HG03175 (cell line): Measurements from ENCODE around the gene CPNE4.

Experiments
- ATAC-seq: cut with Tn5 transposase; IDR thresholded peaks from one replicate; pipeline ENCODE4 v1.9.1; 2021; ENCODE audit warnings: mild to moderate bottlenecking, moderate library complexity; ENCODE audit not compliant: unreplicated experiment

The CPNE4 gene

DNA sequence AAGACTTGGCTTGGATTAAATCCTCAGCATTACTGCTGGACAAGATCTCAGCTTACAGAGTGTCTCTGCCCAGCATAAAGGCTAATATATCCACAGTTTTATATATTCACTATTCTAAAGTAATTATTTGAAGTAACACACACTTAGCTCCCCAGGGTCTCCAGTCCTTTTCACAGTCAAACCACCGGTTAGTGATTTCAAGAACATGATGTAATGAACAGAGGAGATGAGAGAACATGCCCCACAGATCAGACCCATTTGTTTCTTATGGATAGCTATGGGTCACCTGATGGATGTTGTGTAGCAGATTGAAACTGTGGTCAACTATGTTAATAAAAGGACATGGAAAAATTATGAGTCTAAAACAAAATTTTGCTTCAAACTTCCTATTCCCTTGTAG is 487.2 kb downstream of the CPNE4 start:
- no peak for ATAC-seq

DNA sequence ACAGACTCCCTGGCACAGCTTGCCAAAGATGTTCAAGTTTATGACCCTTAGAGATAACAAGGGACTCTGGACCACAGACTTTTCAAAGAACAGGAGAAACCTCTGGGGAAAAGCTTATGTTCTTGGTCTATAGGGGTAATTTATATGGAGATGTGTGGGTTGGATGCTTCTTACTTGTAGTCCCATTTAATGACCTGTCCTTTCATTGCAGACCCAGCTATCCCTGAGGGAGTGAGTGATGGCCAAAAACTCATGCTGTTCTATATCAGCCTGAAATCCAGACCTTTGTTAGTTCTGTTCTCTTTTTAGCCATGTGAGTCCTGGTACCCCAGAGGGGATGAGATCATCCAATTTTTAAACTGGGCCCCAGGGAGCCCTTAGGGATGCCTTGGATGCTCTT is 488.4 kb downstream of the CPNE4 start:
- no peak for ATAC-seq

DNA sequence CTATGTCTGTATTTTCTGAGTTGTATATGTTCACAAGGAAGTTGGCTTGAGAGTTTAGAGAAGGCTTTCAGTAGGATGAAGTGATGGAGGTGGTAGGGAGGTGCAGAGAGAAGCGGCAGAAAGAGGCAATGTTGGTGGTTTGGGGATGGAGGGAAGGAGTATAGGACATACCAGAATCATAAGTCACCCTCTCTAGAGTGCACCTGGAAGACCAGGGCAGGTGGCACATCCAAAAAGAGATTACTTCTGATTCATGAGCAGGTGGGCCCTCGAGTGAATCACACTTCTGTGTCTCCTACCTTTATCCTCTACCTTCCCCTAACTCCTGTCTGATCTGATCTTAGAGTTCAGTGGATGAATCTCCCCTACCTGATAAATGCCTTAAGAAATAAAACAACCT is 490.3 kb downstream of the CPNE4 start:
- ATAC-seq, result no peak

DNA sequence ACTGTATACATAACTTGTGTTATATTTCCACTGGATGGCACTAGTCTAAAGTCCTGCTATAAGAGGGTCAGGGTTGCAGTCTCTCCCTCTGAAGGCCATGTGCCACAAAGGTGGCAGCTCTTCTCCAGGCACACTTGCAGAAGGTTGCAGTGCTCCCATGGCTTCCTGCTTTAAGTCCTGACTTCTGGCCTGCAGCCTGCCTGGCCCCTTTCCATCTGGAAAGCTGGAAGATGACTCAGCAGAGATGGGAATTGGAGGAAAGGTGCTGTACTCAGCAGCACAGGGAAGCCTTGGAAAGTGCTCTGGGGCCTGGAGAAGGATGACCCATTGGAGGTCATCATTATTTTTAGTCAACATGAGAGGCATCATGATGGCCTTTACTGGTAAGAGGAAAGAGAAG is 491.1 kb downstream of the CPNE4 start:
- no peak for ATAC-seq

DNA sequence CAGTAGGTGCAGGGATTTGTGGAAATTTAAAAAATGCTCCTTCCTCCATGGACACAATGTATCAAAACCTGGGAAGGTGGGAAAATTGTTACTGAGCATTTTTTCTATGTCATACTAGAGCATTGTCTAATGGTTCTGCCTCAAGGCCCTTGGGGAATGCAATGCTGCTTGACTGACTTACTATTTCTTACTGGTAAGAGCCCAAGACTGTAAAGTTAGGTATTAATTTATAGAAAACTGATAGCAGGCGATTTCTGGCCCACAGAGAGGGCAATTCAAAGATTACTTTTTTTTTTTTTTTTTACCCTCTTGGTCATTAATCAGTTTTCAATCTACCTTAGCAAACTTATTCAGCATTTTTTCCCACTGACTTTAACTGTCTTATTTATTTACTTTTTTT is 493.5 kb downstream of the CPNE4 start:
- no peak for ATAC-seq

DNA sequence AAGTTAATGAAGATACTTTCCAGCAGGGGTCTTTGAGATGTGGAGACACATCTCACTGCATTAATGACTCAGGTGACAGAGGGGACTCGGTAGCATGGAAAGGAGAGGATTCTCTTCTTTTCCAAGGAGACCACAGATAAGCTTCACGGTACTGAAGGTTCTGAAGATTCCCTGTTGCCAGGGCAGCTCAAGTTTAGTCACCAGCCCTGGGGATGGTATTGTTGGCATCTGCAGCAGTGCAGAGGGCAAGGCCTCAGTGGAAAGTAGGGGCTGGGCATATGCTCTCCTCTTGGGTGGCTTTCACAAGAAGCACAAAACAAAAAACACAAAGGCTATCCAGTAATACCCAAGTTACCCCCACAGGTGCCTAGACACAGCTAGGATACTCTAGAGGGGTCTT is 494.0 kb downstream of the CPNE4 start:
- no peak for ATAC-seq

DNA sequence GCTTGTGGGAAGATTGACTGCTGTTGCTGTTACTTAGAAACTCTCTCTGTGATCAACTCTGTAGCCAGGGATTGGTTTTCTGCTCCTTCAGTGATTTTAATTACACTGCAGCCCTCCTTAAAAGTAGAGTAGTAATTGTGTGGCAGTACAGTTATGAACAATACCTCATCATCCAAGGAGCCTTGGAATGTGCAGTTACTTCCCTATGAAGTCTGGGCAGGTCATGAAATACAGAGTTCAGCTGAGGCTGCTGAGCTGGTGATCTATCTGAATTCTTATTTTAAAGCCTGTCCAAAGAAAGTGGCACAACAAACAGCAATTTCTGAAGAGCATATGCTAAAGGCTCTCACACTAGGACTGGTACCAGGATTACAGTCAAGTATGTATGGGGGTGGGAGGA is 494.7 kb downstream of the CPNE4 start:
- ATAC-seq, result no peak

DNA sequence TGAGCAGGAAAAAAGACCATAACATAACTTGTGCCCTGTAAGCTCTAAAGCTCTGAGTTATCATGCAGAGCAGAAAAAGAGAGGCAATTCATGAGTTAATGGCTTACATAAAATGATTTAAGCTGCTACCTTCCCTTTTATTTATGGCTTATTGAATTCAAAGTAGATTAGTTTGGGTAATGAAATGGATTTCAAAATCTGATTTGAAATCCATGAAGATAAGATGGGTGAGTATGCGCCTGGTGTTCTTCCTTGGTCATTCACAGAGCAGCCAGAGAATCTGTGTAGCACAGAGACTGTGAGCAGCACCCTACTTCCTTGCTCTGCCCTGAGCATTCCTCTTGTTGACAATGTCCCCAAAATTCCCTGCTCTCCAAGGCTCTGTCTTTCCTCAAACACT is 495.8 kb downstream of the CPNE4 start:
- no peak for ATAC-seq

DNA sequence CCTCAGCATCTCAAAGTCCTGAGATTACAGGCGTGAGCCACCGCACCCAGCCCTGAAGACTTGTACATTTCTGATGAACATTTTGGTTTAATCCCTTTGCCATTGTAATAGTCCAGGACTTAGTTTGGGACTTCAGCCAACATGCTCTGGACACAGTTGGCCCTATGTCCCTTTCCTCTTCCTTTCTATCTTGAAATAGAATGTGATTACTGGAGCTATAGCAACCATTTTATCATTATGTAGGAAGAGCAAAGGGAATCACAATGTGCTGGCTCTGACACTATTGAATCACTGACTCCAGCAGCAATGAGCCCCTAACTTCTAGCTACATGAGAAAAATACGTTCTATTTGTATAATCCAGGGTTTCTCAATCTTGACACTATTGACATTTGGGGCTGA is 497.3 kb downstream of the CPNE4 start:
- ATAC-seq, result no peak

DNA sequence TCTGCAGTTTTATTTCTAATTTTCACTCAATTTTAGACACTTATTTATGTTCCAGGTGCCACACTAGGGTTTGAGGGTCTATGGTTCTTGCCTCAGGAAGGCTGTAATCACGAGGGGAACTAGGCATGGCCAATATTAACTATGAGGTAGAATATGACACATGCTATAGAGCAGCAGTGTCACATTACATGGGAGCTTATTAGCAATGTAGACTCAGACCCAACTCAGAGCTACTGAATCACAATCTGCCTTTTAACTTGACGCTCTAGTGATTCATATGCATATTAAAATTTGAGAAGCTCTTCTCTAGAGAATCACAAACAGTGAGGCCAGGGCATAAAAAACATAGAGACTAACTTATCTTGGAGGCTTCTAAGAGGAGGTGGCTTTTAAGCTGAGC is 499.2 kb downstream of the CPNE4 start:
- ATAC-seq, result no peak

DNA sequence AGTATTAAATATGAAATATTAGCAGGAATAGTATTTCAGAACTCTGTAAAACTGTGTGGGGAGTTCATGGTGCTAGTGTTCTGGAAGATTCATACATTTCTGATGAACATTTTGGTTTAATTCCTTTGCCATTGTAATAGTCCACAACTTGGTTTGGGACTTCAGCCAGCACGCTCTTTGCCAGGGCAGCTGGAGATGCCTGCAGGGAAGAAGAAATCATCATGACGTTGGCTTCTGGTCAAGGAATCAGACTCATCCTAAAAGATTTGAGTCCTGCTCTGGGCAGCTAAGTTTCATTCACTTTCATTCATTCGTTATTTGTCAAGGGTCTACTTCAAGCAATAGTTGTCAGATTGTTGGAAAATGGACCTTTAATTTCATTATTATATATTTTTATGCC is 499.7 kb downstream of the CPNE4 start:
- no peak for ATAC-seq

DNA sequence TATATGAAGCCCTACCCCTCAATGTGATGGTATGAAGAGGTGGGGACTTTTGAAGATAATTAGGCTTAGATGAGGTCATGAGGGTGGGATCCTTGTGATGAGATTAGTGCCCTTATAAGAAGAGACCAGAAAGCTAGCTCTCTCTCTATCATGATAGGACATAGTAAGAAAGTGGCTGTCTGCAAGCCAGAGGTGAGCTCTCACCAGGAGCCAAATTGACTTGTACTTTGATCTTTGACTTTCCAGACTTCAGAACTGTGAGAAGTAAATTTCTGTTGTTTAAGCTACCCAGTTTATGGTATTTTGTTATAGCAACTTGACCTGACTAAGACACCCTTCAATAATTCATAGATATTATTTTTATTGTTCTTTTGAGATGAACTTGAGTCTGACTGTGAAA is 502.2 kb downstream of the CPNE4 start:
- ATAC-seq, result no peak

DNA sequence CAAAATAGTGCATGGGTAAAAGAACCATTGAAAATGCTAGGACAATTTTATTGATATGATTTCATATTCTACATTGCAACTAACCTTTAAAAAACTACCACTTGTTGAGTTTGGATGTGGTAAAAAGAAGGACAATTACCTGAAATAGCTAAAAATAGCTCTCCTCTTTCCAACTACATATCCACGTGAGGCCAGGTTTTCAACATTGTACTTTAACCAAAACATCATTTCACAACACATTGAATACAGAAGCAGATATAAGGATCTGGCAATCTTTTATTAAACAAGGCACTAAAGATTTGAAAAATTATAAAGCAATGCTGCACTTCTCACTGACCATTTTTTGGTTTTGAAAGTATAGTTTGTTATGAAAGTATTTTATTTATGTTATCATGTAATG is 504.0 kb downstream of the CPNE4 start:
- no peak for ATAC-seq

DNA sequence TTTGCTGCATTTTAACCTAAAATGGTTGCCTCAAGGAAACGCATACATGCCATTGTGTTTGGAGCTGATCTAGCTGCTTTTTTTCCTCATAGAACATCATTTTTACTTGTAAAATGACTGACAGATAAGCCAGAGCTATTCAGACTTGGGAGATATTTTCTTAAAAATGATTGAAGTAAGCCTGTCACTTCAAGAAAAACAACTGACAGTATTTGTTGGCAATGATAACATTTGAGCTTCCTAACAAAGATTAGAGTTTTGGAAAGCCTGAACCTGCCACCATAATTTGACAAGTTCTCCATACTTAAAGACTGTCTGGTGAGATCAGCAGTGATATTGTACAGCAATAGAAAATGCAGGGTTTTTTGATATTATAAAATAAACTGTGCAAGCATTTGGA is 504.4 kb downstream of the CPNE4 start:
- ATAC-seq, result no peak

DNA sequence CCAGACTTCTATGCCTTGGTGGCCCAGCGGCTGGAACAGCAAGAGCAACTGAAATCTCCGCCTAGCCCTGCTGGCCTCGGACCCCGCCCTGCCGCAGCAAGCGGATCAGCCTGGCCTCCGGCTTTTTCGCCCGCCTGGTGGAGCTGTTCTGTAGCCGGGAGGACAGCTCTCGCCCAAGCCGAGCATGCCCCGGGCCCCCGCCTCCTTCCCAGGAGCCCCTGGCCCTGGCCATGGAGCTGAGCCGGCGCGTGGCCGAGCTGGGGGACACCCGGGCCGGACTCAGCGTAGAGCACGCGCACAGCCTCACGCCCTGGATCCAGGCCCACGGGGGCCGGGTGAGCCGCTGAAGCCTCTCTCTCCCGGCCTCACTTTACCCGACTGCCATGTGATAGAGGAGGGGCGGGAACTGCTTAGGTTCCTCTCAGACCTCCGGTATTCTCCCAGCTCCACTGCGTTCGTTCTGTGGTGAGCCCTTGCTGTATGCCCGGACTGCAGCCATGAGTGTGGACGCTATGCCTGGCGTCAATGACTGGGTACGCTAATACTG is 507.9 kb downstream of the CPNE4 start:
- ATAC-seq, result no peak

DNA sequence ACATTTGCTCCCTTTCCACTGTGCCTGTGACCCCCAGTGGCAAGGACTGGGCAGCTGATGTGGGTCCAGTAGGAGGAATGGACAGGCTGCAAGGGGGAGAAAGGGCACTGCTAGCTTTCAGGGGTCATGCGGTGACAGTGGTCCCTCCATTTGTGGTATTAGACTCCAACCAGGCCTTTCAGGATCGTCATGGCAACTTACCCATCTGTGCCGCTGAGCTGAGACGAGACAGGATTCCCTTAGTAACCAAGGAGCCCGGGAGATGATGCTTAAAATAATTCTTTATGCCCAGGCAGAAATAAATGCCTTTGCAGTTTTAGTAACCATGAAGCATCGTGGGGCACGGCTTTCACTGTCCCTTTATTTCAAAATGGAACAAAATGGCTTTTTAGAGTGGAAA is 516.1 kb downstream of the CPNE4 start:
- no peak for ATAC-seq

DNA sequence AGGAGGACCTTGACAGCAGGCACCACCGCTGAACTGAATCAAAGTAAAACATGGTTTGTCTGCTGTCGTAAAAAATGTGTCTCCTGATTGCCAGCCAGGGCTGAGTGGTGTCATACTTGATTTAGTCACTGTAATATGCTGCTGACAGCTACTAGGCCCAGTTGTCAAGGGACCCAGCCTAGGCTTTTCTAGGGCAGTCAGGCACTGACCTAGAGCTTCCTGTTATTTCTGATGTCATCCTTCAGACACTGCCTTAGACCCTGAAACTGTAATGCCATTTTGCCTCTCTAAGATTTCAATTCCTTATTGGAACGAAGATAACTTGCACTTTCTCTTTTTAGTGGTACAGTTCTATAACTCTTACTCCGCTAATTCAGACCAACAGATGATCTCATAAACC is 529.4 kb downstream of the CPNE4 start:
- no peak for ATAC-seq

DNA sequence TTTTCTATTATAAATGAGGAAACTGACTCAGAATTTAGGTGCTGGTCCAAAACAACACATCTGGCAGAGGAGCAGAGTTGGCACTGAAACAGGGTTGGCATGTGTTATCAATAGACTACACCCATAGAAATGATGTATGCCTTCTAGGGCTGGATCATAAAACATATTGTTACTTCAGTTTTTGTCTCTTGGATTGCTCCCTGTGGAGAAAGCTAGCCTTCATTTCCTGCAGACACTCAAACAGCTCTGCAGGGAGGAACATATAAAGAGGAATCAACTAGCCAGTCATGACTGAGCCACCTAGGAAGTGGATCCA is 531.5 kb downstream of the CPNE4 start:
- ATAC-seq, result no peak

DNA sequence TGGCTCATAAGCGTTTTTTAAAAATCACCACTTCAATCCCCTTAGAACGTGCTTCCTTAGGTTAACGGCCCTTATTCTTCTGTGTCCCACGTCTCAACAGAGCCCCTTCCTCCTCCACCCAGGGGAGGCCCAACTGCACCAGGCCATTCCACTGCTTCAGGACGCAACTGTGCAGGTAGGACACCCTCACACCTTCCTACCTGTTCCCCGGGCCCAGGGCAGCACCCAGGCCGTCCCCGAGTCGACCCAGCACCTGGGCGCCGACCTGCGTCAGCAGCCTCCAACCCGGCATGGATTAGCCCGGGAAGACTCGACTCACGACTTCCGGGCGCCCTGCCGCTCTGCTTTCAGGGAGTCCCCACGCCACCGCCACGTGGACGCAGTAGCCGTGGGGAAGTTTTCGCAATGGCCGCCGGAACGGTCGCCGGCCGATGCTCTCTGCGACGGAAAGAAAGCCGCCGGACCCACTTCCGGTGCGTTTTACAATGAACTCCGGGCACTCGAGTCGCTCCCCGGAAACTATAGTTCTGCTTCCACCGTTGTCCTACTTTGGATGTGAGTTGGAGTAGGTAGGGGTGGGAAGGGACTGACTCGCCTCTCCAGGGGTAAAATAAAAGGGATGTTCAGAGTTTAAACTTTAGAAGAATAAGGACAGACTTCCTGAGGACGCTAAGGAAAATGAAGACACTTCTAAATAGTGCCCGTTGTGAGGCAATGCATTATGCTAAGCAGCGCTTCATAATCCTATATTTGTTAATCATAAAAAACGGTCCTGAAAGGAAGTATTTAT is 532.1 kb downstream of the CPNE4 start, which contains the start of gene MRPL3:
Gene MRPL3 (minus strand): TSS at position 442 of the 790 bp plus-strand sequence. CDS start 150 bp downstream, at position 292.
- peak; percentile 97 for ATAC-seq

DNA sequence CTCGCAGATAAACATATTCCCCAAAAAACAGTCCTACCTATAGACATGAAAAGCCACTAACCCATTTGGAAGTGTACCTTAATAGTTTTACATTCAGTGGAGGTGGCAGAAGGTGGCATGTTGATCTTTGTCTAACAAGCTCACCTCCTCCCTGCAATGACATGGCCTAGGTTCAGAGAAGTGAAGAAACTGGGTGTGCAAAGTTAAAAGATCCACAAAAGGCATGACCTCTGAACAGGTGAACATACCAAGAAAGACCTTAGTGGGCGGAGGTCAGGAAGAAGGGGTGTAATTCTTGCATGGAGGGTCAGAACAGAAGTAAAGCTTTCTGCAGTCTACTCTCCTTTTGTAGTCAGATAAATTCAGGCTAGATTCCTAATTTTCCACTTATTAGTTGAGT is 532.9 kb downstream of the CPNE4 start:
- no peak for ATAC-seq

DNA sequence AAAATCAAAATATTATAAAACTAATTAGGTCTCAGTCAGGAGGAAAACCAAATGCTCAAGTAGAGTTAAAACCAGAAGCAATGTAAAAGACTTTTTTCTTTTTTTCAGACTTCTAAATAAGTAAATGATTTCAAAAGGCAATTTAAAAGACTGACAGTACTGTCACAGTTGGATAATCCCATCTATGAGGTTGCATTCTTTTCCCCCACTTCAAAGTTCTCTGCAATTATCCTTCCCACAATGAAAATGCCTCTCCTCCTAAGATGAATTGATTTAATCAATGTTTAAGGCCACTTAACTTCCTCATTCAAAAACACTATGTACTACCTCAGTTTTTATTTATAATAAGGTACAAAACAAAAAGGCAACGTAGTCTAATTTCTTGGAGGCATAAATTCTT is 540.1 kb downstream of the CPNE4 start:
- no peak for ATAC-seq

DNA sequence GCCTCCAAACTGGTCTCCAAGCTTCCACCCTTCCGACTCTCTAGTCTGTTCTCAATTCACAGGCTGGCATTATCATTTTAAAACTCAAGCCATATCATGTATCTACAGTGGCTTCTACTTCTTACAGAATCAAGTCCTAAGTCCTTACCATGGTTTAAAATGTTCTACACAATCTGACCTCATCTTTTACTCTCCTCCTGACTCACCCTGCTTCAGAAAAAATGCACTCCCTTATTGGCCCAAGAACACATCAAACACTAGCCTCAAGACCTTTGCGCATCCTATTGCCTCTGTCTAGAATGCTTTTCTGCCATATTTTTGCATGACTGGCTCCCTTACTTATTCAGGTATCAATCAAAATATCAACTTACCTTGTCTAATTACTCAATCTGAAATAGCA is 543.0 kb downstream of the CPNE4 start:
- ATAC-seq, result no peak

DNA sequence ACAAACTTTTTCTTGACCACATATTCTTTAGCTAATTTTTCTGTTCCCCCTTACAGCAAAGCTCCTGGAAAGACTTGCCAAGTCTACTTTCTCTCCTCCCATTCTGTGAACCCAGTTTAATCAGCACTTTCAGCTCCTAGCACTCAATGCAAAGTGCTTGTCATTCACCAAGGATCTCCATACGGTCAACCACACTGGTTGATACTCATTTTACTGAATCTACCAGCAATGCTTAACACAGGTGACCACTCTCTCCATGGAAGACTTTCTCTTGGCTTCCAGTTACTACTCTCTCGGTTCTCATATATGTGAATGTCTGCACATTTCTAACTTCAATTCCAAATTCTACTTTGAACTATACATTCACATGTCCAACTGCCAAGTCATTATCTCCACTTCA is 543.7 kb downstream of the CPNE4 start:
- no peak for ATAC-seq
